Fibroblast of lung (primary cell): ENCODE measurements around the gene MOGAT3. TPM values are rescaled to one million over a fixed set of nuclear protein-coding genes. Genes with fewer than 3 reads are reported as not detected.

Experiments
- DNase-seq, 2 donors: peaks; one replicate each; pipeline versions ENCODE4 v3.0.0 to v3.0.0-alpha.2; 2010; ENCODE audit warnings: low read depth in 2 of 2
- H2AFZ ChIP-seq: 2 replicates; pipeline ENCODE4 v1.5.1; 2012; ENCODE audit warnings: low read length, control low read depth, inconsistent platforms
- H3K27ac ChIP-seq: 2 replicates; pipeline ENCODE4 v1.5.1; 2011; ENCODE audit warnings: low read length, control low read depth; ENCODE audit not compliant: insufficient read depth
- H3K27me3 ChIP-seq: 2 replicates; pipeline ENCODE4 v1.5.1; 2011; ENCODE audit warnings: mild to moderate bottlenecking, low read length; ENCODE audit not compliant: control insufficient read depth, insufficient read depth
- H3K36me3 ChIP-seq: 2 replicates; pipeline ENCODE4 v1.5.1; 2011; ENCODE audit warnings: low read length; ENCODE audit not compliant: control insufficient read depth, insufficient read depth
- H3K4me1 ChIP-seq: 2 replicates; pipeline ENCODE4 v1.5.1; 2011; ENCODE audit warnings: low read length; ENCODE audit not compliant: control insufficient read depth, insufficient read depth; ENCODE audit errors: extremely low read depth
- H3K4me2 ChIP-seq: 2 replicates; pipeline ENCODE4 v1.5.1; 2011; ENCODE audit warnings: low read length, control low read depth; ENCODE audit not compliant: insufficient read depth; ENCODE audit errors: extremely low read depth
- H3K4me3 ChIP-seq, 4 experiments: fragments of 200-600 bp in 1 of 4; sonication (generic) in 1 of 4; replicated peaks in 1 of 4; 2 replicates each; pipeline ENCODE4 v1.5.1; 2011 to 2016; ENCODE audit warnings: low read length in 4 of 4, low read depth in 3 of 4, mild to moderate bottlenecking in 3 of 4, control low read depth in 2 of 4, inconsistent platforms in 1 of 4, mixed read lengths in 1 of 4; ENCODE audit not compliant: insufficient read depth in 1 of 4; ENCODE audit errors: control extremely low read depth in 1 of 4
- H3K79me2 ChIP-seq: 2 replicates; pipeline ENCODE4 v1.5.1; 2012; ENCODE audit warnings: mild to moderate bottlenecking, low read length, inconsistent platforms; ENCODE audit not compliant: control insufficient read depth, insufficient read depth
- H3K9ac ChIP-seq: 2 replicates; pipeline ENCODE4 v1.5.1; 2011; ENCODE audit warnings: mild to moderate bottlenecking, low read length, control low read depth; ENCODE audit not compliant: insufficient read depth
- H3K9me3 ChIP-seq: 2 replicates; pipeline ENCODE4 v1.5.1; 2012; ENCODE audit warnings: low read depth, low read length; ENCODE audit not compliant: control insufficient read depth, insufficient read depth
- H4K20me1 ChIP-seq: 2 replicates; pipeline ENCODE4 v1.5.1; 2011; ENCODE audit warnings: low read length; ENCODE audit not compliant: control insufficient read depth, insufficient read depth; ENCODE audit errors: extremely low read depth
- EZH2 ChIP-seq: IDR thresholded peaks from 2 replicates; pipeline ENCODE4 v1.5.1; 2012; ENCODE audit warnings: low read length, control low read depth, mild to moderate bottlenecking; ENCODE audit errors: missing control alignments
- polyA plus RNA-seq, 2 donors: library from polyadenylated mRNA; depleted of rRNA in 1 of 2; stranded (reverse) in 1 of 2; unstranded in 1 of 2; fragments of >200 nt; gene quantifications; 2 replicates each; pipeline ENCODE4 v1.2.1, GENCODE V29; 2011 to 2012; ENCODE audit warnings: missing spikeins in 1 of 2
- total RNA-seq: library from RNA; depleted of rRNA; stranded (reverse); fragments of >200 nt; gene quantifications from 2 replicates; pipeline ENCODE4 v1.2.1, GENCODE V29; 2014
- TF ChIP-seq, protein P1 (sequence below), 2 donors: IDR thresholded peaks in 1 of 2; conservative IDR thresholded peaks in 1 of 2; 1 replicate in 1 of 2; 2 replicates in 1 of 2; pipeline ENCODE4 v1.5.1; 2011 to 2012; ENCODE audit warnings: low read length in 2 of 2, control low read depth in 1 of 2, inconsistent platforms in 1 of 2, low read depth in 1 of 2, mild to moderate bottlenecking in 1 of 2

The MOGAT3 gene
- total and polyA plus RNA-seq, 2 donors (not counting 1 experiment from before 2014, with no cell fraction given): not detected

DNA sequence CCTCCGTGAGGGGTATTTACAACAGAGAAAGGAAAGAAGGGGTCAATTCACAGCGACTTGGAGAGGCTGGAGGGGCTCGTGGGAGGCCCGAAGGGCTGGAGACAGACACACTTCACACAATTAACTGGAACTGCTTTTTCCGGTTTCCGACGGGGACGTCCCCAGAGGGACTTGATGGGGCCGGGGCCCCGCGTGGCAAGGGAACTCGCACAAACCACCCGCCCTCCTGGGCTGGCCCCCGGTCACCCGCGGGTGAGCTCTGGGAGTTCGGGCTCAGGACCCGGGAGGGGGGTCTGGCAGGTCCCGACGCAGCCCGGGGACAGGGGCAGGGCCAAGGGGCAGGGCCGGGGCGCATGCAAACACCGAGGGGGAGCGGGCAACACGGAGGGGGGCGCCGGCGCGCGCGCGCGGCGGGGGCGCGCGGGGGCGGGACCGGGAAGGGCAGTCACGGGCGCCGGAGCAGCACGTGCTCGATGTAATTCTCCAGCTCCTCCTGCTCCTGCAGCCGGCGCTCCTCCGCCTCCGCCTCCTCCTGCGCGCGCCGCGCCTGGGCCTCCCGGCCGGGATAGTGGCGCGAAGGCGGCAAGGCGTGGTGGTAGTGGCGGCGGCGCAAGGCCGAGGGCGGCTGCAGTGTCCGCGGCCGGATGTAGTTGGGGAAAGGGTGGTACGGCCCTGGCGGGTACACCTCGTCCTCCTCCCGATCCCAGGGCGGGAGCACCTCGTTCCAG is 38.1 kb downstream of the MOGAT3 start:
- no peak overlapping the region for H3K27ac ChIP-seq
- H4K20me1 ChIP-seq: no peaks in the 10 kb centered on the region
- H3K4me2 ChIP-seq: peak overlapping the region; percentile 64
- no peaks in the 10 kb centered on the region for H3K79me2 ChIP-seq
- TF ChIP-seq, protein P1, sequence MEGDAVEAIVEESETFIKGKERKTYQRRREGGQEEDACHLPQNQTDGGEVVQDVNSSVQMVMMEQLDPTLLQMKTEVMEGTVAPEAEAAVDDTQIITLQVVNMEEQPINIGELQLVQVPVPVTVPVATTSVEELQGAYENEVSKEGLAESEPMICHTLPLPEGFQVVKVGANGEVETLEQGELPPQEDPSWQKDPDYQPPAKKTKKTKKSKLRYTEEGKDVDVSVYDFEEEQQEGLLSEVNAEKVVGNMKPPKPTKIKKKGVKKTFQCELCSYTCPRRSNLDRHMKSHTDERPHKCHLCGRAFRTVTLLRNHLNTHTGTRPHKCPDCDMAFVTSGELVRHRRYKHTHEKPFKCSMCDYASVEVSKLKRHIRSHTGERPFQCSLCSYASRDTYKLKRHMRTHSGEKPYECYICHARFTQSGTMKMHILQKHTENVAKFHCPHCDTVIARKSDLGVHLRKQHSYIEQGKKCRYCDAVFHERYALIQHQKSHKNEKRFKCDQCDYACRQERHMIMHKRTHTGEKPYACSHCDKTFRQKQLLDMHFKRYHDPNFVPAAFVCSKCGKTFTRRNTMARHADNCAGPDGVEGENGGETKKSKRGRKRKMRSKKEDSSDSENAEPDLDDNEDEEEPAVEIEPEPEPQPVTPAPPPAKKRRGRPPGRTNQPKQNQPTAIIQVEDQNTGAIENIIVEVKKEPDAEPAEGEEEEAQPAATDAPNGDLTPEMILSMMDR (conservative IDR thresholded peaks at IDR 0.05 in 1 of 2, IDR thresholded peaks at IDR 0.05 in 1 of 2; ENCODE audit: low read depth in 1 of 2, low read length in 2 of 2): no peak
- TF ChIP-seq EZH2: no peak
- peak; percentile 51 to 55 for DNase-seq
- H3K4me1 ChIP-seq: peaks cover 11% of the 10 kb centered on the region
- H3K36me3 ChIP-seq: peaks cover 13% of the 10 kb centered on the region
- no peaks in the 10 kb centered on the region for H3K9me3 ChIP-seq
- H3K4me3 ChIP-seq: peak overlapping the region in 1 of 4 experiments; percentile 40
- H3K27me3 ChIP-seq: peaks cover 21% of the 10 kb centered on the region
- H3K9ac ChIP-seq: peak overlapping the region; percentile 16
- no peak overlapping the region for H2AFZ ChIP-seq

DNA sequence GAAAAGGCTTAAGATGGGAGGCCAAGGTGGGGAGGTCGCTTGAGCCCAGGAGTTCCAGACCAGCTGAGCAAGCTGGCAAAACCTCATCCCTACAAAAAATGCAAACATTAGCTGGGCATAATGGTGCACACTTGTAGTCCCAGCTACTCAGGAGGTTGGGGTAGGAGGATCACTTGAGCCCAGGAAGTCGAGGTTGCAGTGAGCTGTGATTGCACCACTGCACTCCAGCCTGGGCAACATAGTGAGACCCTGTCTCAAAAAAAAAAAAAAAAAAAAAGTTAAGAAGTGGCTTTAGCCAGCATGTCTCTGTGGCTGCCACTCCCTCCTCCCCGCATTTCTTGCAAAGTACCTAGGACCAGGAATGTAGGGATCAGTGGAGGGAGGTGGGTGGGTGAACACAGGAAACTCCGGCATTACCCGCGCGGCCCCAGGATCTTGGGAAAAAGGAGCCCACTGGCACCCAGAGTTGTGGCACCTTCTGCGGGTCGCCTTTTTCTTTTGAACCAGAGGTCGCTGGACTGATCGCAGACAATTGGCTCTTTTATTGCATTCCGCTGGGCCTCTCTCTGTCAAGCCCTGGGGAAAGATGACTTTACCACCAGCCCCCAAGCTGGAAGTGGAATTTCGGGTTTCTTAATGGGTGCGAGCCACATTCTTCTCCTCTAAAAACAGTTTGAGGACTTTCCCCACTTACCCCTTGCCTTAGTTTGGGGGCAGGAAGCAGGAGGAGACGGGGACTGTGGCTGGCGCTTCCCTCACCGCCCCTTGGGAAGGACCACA is 39.0 kb downstream of the MOGAT3 start:
- Histone ChIP-seq H2AFZ (no peak overlapping the region), H3K9ac (no peak overlapping the region), H3K4me1 (peaks cover 9% of the 10 kb centered on the region), H3K27ac (no peak overlapping the region), H3K27me3 (peaks cover 14% of the 10 kb centered on the region), H3K79me2 (no peaks in the 10 kb centered on the region), H3K4me2 (no peak overlapping the region), H3K36me3 (peaks cover 17% of the 10 kb centered on the region), H3K9me3 (no peaks in the 10 kb centered on the region), H4K20me1 (no peaks in the 10 kb centered on the region), H3K4me3 (no peak overlapping the region)
- no peak for DNase-seq
- TF ChIP-seq, protein P1 (conservative IDR thresholded peaks at IDR 0.05 in 1 of 2, IDR thresholded peaks at IDR 0.05 in 1 of 2; ENCODE audit: low read depth in 1 of 2, low read length in 2 of 2): no peak
- TF ChIP-seq EZH2: no peak

DNA sequence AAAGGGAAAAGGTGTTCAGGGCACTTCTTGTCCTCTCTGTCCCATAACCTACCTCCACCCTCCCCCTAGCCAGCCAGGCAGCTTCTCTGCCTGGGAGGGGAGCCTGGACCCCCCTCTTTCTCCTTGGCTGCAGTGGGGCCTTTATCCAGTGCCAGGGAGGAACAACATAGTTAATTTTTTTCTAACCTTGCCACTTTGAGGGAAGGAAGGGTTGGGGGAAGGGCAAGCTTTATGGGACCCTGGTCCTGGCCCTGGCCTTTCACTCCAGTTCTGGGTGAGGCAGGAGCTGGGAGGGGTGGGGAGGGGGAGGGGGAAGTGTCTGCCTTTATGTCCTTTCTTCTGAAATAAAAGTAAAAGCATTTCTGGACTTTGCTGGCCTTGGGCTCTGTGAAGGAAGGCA is 39.9 kb downstream of the MOGAT3 start:
- peaks cover 20% of the 10 kb centered on the region for H3K36me3 ChIP-seq
- H4K20me1 ChIP-seq: no peaks in the 10 kb centered on the region
- H3K27ac ChIP-seq: no peak overlapping the region
- DNase-seq: no peak
- no peak overlapping the region for H2AFZ ChIP-seq
- TF ChIP-seq, protein P1 (conservative IDR thresholded peaks at IDR 0.05 in 1 of 2, IDR thresholded peaks at IDR 0.05 in 1 of 2; ENCODE audit: low read depth in 1 of 2, low read length in 2 of 2): no peak
- no peak for TF ChIP-seq EZH2
- H3K9ac ChIP-seq: no peak overlapping the region
- no peaks in the 10 kb centered on the region for H3K9me3 ChIP-seq
- peaks cover 9% of the 10 kb centered on the region for H3K27me3 ChIP-seq
- no peak overlapping the region for H3K4me2 ChIP-seq
- H3K4me1 ChIP-seq: peaks cover 6% of the 10 kb centered on the region
- H3K4me3 ChIP-seq: no peak overlapping the region
- H3K79me2 ChIP-seq: peaks cover 3% of the 10 kb centered on the region
